ENCODE measurements around the gene PAK5.

The PAK5 gene

GRCh38 chr20:9792674-9793073, 46.2 kb downstream of the PAK5 start:
- H3K9ac ChIP-seq (ENCODE audit: low read depth, low read length), result no peak overlapping the region
- no peaks in the 10 kb centered on the region for H3K27me3 ChIP-seq (ENCODE audit: control insufficient read depth, insufficient read depth, low read length)
- H3K4me1 ChIP-seq (ENCODE audit: control insufficient read depth, insufficient read depth, low read length), result no peaks in the 10 kb centered on the region
- H3K36me3 ChIP-seq (ENCODE audit: control insufficient read depth, insufficient read depth, low read length), result no peaks in the 10 kb centered on the region
- no peaks in the 10 kb centered on the region for H3K9me3 ChIP-seq (ENCODE audit: control insufficient read depth, insufficient read depth, low read length)
- no peak overlapping the region for H3K4me3 ChIP-seq (ENCODE audit: low read depth, low read length)
- H3K27ac ChIP-seq (ENCODE audit: low read depth, low read length), result no peak overlapping the region

GRCh38 chr20:9789131-9789530, 49.7 kb downstream of the PAK5 start:
- H3K27ac ChIP-seq (ENCODE audit: low read depth, low read length), result no peak overlapping the region
- no peak overlapping the region for H3K4me3 ChIP-seq (ENCODE audit: low read depth, low read length)
- no peaks in the 10 kb centered on the region for H3K9me3 ChIP-seq (ENCODE audit: control insufficient read depth, insufficient read depth, low read length)
- H3K9ac ChIP-seq (ENCODE audit: low read depth, low read length), result no peak overlapping the region
- H3K4me1 ChIP-seq (ENCODE audit: control insufficient read depth, insufficient read depth, low read length), result no peaks in the 10 kb centered on the region
- H3K27me3 ChIP-seq (ENCODE audit: control insufficient read depth, insufficient read depth, low read length), result no peaks in the 10 kb centered on the region
- H3K36me3 ChIP-seq (ENCODE audit: control insufficient read depth, insufficient read depth, low read length), result no peaks in the 10 kb centered on the region

DNA sequence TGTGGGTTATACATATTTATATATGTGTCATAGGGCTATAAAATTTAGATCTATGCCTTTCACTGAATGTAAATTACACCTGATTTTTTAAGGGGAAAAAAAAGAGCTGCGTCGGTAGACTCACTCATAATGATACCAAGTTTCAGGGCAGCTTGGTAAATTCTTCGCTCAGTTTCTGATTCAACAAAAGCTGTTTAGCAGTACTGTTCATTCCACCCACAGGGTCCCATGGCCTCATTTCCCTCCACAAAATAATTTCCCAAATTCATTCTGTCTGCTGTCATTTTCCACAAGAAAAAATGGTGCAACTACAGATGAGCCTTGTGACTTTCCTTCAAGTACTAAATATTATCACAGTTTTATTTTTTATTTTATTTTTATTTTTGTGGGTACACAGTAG, 63.7 kb downstream of the PAK5 start:
- Histone ChIP-seq H3K9me3 (ENCODE audit: control insufficient read depth, insufficient read depth, low read length) (no peaks in the 10 kb centered on the region), H3K9ac (ENCODE audit: low read depth, low read length) (no peak overlapping the region), H3K4me1 (ENCODE audit: control insufficient read depth, insufficient read depth, low read length) (no peaks in the 10 kb centered on the region), H3K4me3 (ENCODE audit: low read depth, low read length) (no peak overlapping the region), H3K36me3 (ENCODE audit: control insufficient read depth, insufficient read depth, low read length) (no peaks in the 10 kb centered on the region), H3K27ac (ENCODE audit: low read depth, low read length) (no peak overlapping the region), H3K27me3 (ENCODE audit: control insufficient read depth, insufficient read depth, low read length) (no peaks in the 10 kb centered on the region)

DNA sequence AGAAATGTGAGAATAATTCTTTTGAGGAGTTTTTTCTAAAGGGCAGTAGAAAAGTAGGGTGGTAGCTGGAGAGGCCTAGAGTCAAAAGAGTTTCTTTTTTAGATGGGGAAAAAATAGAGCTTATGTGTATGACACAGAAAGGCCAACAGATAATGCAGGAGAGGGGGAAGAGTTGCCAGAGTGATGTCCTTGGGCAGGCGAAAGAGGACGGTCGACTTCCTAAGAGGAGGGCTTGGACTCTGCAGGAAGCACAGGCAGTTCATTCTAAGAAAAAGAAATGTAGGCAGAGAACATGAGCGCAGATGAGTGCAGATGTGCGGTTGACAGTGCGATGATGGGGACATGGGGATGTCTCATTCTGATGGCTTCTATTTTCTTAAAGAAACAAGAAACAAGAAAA, 68.9 kb downstream of the PAK5 start:
- Histone ChIP-seq H3K9me3 (ENCODE audit: control insufficient read depth, insufficient read depth, low read length) (no peaks in the 10 kb centered on the region), H3K36me3 (ENCODE audit: control insufficient read depth, insufficient read depth, low read length) (no peaks in the 10 kb centered on the region), H3K27ac (ENCODE audit: low read depth, low read length) (no peak overlapping the region), H3K4me1 (ENCODE audit: control insufficient read depth, insufficient read depth, low read length) (no peaks in the 10 kb centered on the region), H3K4me3 (ENCODE audit: low read depth, low read length) (no peak overlapping the region), H3K9ac (ENCODE audit: low read depth, low read length) (no peak overlapping the region), H3K27me3 (ENCODE audit: control insufficient read depth, insufficient read depth, low read length) (no peaks in the 10 kb centered on the region)

DNA sequence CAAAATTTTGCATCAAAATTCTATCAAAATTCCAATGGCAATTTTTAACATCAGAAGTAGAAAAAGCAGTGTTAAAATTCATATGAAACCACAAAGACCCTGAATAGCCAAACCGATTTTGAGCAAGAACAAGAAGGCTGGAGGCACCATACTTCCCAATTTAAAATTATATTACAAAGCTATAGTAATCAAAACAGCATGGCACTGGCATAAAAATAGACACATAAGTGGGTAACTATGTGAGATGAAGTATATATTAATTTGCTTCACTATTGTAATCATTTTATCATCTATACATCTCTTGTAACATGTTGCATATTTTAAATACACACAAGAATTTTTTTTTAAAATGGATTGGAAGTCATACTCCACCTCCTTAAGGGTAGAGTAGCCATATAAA, 77.4 kb downstream of the PAK5 start:
- Histone ChIP-seq H3K27me3 (ENCODE audit: control insufficient read depth, insufficient read depth, low read length) (no peaks in the 10 kb centered on the region), H3K9ac (ENCODE audit: low read depth, low read length) (no peak overlapping the region), H3K9me3 (ENCODE audit: control insufficient read depth, insufficient read depth, low read length) (no peaks in the 10 kb centered on the region), H3K4me3 (ENCODE audit: low read depth, low read length) (no peak overlapping the region), H3K4me1 (ENCODE audit: control insufficient read depth, insufficient read depth, low read length) (peaks cover 7% of the 10 kb centered on the region; the same call in 1 of the 2 replicates), H3K36me3 (ENCODE audit: control insufficient read depth, insufficient read depth, low read length) (no peaks in the 10 kb centered on the region), H3K27ac (ENCODE audit: low read depth, low read length) (no peak overlapping the region)

DNA sequence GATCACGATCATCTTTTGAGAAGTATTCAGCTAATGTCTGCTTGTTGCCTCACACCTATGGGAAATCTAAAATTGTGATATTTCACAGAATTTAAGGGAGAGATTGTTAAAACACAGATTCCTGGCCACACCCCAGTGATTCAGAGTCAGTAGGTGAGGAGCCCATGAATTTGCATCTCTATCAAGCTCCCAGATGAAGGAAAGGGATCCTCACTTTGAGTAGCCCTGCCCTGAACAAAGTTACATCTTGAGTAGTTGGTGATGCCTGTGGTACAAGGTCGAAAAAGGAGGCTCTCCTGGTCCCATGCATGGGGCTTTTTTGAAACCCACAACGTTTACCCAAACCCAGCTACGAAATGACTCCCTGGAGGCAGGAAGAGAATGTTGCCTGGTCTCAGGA, 79.5 kb downstream of the PAK5 start:
- Histone ChIP-seq H3K9ac (ENCODE audit: low read depth, low read length) (no peak overlapping the region), H3K36me3 (ENCODE audit: control insufficient read depth, insufficient read depth, low read length) (no peaks in the 10 kb centered on the region), H3K4me3 (ENCODE audit: low read depth, low read length) (no peak overlapping the region), H3K27me3 (ENCODE audit: control insufficient read depth, insufficient read depth, low read length) (no peaks in the 10 kb centered on the region), H3K9me3 (ENCODE audit: control insufficient read depth, insufficient read depth, low read length) (no peaks in the 10 kb centered on the region), H3K27ac (ENCODE audit: low read depth, low read length) (no peak overlapping the region), H3K4me1 (ENCODE audit: control insufficient read depth, insufficient read depth, low read length) (peaks cover 12% of the 10 kb centered on the region)

- Histone ChIP-seq H3K27me3 (ENCODE audit: control insufficient read depth, insufficient read depth, low read length) (no peaks in the 10 kb centered on the region), H3K4me1 (ENCODE audit: control insufficient read depth, insufficient read depth, low read length) (peaks cover 12% of the 10 kb centered on the region), H3K9me3 (ENCODE audit: control insufficient read depth, insufficient read depth, low read length) (no peaks in the 10 kb centered on the region), H3K36me3 (ENCODE audit: control insufficient read depth, insufficient read depth, low read length) (no peaks in the 10 kb centered on the region), H3K4me3 (ENCODE audit: low read depth, low read length) (no peak overlapping the region), H3K9ac (ENCODE audit: low read depth, low read length) (no peak overlapping the region), H3K27ac (ENCODE audit: low read depth, low read length) (no peak overlapping the region)
Measured at GRCh38 chr20:9758752-9759151, 80.1 kb downstream of the PAK5 start.

DNA sequence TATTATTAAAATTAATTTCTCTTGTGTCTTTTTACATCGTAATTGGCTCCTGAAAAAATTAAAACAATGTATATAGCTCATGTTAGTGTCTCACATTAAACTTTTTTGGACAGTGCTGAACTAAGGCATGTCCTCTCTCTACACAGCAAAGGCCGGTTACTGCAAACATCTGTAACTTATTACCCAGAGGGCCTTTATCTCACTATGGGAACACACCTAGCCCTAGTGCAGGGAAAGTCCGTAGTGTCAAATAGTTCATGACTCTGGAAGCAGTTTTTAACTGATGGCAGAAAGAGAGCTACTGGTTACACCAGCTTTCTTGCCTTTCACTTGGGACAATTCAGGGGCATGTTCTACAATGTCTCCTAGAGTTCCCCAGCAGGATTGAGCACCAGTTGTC, 82.2 kb downstream of the PAK5 start:
- Histone ChIP-seq H3K9me3 (ENCODE audit: control insufficient read depth, insufficient read depth, low read length) (no peaks in the 10 kb centered on the region), H3K9ac (ENCODE audit: low read depth, low read length) (no peak overlapping the region), H3K36me3 (ENCODE audit: control insufficient read depth, insufficient read depth, low read length) (no peaks in the 10 kb centered on the region), H3K27ac (ENCODE audit: low read depth, low read length) (no peak overlapping the region), H3K27me3 (ENCODE audit: control insufficient read depth, insufficient read depth, low read length) (no peaks in the 10 kb centered on the region), H3K4me3 (ENCODE audit: low read depth, low read length) (no peak overlapping the region), H3K4me1 (ENCODE audit: control insufficient read depth, insufficient read depth, low read length) (peaks cover 12% of the 10 kb centered on the region)

DNA sequence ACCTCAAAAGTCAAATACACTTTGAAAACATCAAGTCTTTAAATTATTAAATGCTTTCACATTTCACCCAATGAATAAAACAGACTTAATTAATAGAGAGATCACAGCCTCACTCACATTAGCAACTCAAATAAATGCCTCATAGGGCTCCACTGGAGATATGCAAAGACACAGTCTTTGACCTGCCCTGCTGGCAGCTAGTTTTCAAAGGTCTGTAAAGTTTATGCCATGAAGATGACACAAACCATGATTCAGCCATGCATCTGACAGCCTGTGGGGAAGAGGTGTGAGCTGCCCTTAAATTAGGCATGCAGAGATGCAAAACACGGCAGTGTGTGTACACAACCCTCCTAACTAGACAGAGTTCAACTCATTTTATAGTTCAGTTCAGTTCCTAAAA, 83.6 kb downstream of the PAK5 start:
- Histone ChIP-seq H3K9ac (ENCODE audit: low read depth, low read length) (no peak overlapping the region), H3K9me3 (ENCODE audit: control insufficient read depth, insufficient read depth, low read length) (no peaks in the 10 kb centered on the region), H3K27me3 (ENCODE audit: control insufficient read depth, insufficient read depth, low read length) (no peaks in the 10 kb centered on the region), H3K36me3 (ENCODE audit: control insufficient read depth, insufficient read depth, low read length) (no peaks in the 10 kb centered on the region), H3K4me3 (ENCODE audit: low read depth, low read length) (no peak overlapping the region), H3K27ac (ENCODE audit: low read depth, low read length) (no peak overlapping the region), H3K4me1 (ENCODE audit: control insufficient read depth, insufficient read depth, low read length) (peaks cover 12% of the 10 kb centered on the region)

DNA sequence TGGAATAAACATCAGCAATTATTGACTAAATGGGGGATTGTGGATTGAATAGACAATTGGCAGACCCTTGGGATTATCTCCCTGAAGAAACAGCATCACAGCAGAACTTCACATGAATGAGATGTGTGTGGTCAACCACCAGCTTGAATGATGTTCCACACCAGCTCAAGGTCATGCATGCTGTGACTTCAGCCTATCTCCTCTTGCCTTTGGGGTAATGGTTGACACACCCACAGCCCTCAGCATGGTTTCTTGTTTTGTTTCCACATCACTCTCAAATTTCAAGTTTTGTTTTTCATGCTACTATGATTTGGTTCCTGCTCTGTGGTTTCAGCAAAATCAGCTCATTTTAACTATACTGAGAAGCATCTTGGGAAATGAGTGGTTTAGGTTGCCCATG, 94.3 kb downstream of the PAK5 start:
- Histone ChIP-seq H3K4me3 (ENCODE audit: low read depth, low read length) (no peak overlapping the region), H3K27ac (ENCODE audit: low read depth, low read length) (no peak overlapping the region), H3K36me3 (ENCODE audit: control insufficient read depth, insufficient read depth, low read length) (no peaks in the 10 kb centered on the region), H3K27me3 (ENCODE audit: control insufficient read depth, insufficient read depth, low read length) (no peaks in the 10 kb centered on the region), H3K9me3 (ENCODE audit: control insufficient read depth, insufficient read depth, low read length) (0 out of 2 replicates have a peak, but pooled peaks cover 2% of the 10 kb centered on the region), H3K4me1 (ENCODE audit: control insufficient read depth, insufficient read depth, low read length) (no peaks in the 10 kb centered on the region), H3K9ac (ENCODE audit: low read depth, low read length) (no peak overlapping the region)

DNA sequence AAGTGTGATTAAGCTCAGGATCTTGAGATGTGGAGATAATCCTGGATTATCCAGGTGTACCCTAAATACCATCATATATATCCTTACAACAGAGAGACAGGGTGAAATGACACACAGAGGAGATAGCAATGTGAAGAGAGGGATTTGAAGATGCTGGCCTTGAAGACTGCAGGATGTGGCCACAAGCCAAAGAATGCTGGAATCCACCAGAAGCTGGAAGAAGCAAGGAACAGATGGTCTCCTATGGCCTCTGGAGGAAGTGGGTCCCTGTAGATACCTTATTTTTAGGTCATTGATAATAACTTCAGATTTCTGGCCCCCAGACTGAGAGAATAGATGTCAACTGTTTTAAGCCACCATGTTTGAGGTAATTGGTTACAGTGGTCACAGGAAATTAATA, 95.0 kb downstream of the PAK5 start:
- Histone ChIP-seq H3K36me3 (ENCODE audit: control insufficient read depth, insufficient read depth, low read length) (no peaks in the 10 kb centered on the region), H3K4me1 (ENCODE audit: control insufficient read depth, insufficient read depth, low read length) (no peaks in the 10 kb centered on the region), H3K9ac (ENCODE audit: low read depth, low read length) (no peak overlapping the region), H3K9me3 (ENCODE audit: control insufficient read depth, insufficient read depth, low read length) (0 out of 2 replicates have a peak, but pooled peaks cover 2% of the 10 kb centered on the region), H3K4me3 (ENCODE audit: low read depth, low read length) (no peak overlapping the region), H3K27ac (ENCODE audit: low read depth, low read length) (no peak overlapping the region), H3K27me3 (ENCODE audit: control insufficient read depth, insufficient read depth, low read length) (no peaks in the 10 kb centered on the region)

DNA sequence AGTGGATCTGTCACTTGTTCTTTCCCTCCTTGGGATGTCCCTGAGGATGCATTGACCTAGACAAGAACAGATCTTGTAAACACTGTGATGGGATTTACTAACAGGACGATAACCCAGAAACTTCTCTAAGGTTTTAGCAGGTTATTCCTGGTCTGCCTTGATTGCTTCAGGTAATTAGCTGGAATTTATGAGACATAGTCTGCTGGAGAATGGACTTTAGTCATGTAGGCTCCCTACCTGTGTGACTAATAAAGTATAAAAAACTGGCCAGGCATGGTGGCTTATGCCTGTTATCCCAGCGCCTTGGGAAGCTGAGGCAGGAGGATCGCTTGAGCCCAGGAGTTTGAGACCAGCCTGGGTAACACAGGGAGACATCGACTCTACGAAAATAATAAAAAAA, 96.1 kb downstream of the PAK5 start:
- H3K27ac ChIP-seq (ENCODE audit: low read depth, low read length), result no peak overlapping the region
- no peaks in the 10 kb centered on the region for H3K36me3 ChIP-seq (ENCODE audit: control insufficient read depth, insufficient read depth, low read length)
- no peaks in the 10 kb centered on the region for H3K27me3 ChIP-seq (ENCODE audit: control insufficient read depth, insufficient read depth, low read length)
- 0 out of 2 replicates have a peak, but pooled peaks cover 2% of the 10 kb centered on the region for H3K9me3 ChIP-seq (ENCODE audit: control insufficient read depth, insufficient read depth, low read length)
- no peak overlapping the region for H3K4me3 ChIP-seq (ENCODE audit: low read depth, low read length)
- no peaks in the 10 kb centered on the region for H3K4me1 ChIP-seq (ENCODE audit: control insufficient read depth, insufficient read depth, low read length)
- H3K9ac ChIP-seq (ENCODE audit: low read depth, low read length), result no peak overlapping the region
